ENCODE data around the gene FCF1. TPM values are rescaled to one million over a fixed set of nuclear protein-coding genes. Genes with fewer than 3 reads are reported as not detected.

The FCF1 gene
- polyA plus RNA-seq, 1 donor: 37.2 TPM

- no peak for DNase-seq (ENCODE audit: low read depth)
Observed at GRCh38 chr14:74763803-74764531, 51.0 kb downstream of the FCF1 start.

GRCh38 chr14:74765721-74766120, 52.8 kb downstream of the FCF1 start:
- no peak for DNase-seq (ENCODE audit: low read depth)

- DNase-seq (ENCODE audit: low read depth): no peak
Observed at GRCh38 chr14:74771399-74771798, 58.5 kb downstream of the FCF1 start.

- DNase-seq (ENCODE audit: low read depth): no peak
Observed at GRCh38 chr14:74784634-74785033, 71.7 kb downstream of the FCF1 start.

- DNase-seq (ENCODE audit: low read depth): no peak
Observed at GRCh38 chr14:74785056-74785613, 72.2 kb downstream of the FCF1 start.

GRCh38 chr14:74786796-74787315, 73.9 kb downstream of the FCF1 start:
- no peak for DNase-seq (ENCODE audit: low read depth)

Other genes with a start within 250 kb of the FCF1 start
- gene NPC2, start 219.8 kb upstream of the FCF1 start, polyA plus RNA-seq (ENCODE audit: insufficient read length): 77.2 TPM
- gene ISCA2, start 219.4 kb upstream of the FCF1 start, polyA plus RNA-seq (ENCODE audit: insufficient read length): 22.6 TPM
- gene LTBP2, start 100.9 kb upstream of the FCF1 start, polyA plus RNA-seq (ENCODE audit: insufficient read length): 7.7 TPM
- 17.4 TPM for gene AREL1, start 64 bp upstream of the FCF1 start, polyA plus RNA-seq (ENCODE audit: insufficient read length)
- 48.8 TPM for gene YLPM1, start 50.2 kb downstream of the FCF1 start, polyA plus RNA-seq (ENCODE audit: insufficient read length)
- gene PROX2, start 163.0 kb downstream of the FCF1 start, polyA plus RNA-seq (ENCODE audit: insufficient read length): 0.85 TPM
- gene DLST, start 168.8 kb downstream of the FCF1 start, polyA plus RNA-seq (ENCODE audit: insufficient read length): 70.7 TPM
- gene RPS6KL1, start 210.1 kb downstream of the FCF1 start, polyA plus RNA-seq (ENCODE audit: insufficient read length): 13.5 TPM
- 43.2 TPM for gene PGF, start 242.5 kb downstream of the FCF1 start, polyA plus RNA-seq (ENCODE audit: insufficient read length)

Data from forelimb muscle (tissue), 1 donor.